HepG2 (cell line): ENCODE data around the gene TEKT5.

Experiments
- ASH2L ChIP-seq: fragments of 300-600, 200-600 bp; sonication (generic); IDR thresholded peaks from 2 replicates; pipeline ENCODE4 v1.7.0; 2017; ENCODE audit warnings: low read depth, mild to moderate bottlenecking, moderate library complexity, mixed read lengths, low read length; ENCODE audit not compliant: insufficient read length
- ATF7 ChIP-seq, 2 experiments: fragments of 450-650 bp in 1 of 2; sonication (generic) in 1 of 2; formaldehyde crosslinking in 1 of 2; IDR thresholded peaks; 2 replicates each; pipeline versions ENCODE4 v1.4.0 to v1.6.1; 2016 to 2020; ENCODE audit warnings: antibody characterized with exemption in 1 of 2, mild to moderate bottlenecking in 1 of 2, missing genetic modification reagents in 1 of 2
- CTCF ChIP-seq: sonication (generic); formaldehyde crosslinking; IDR thresholded peaks from 2 replicates; pipeline ENCODE4 v1.5.0; 2020; ENCODE audit warnings: mild to moderate bottlenecking, missing genetic modification reagents, moderate library complexity
- EEA1 ChIP-seq: sonication (generic); formaldehyde crosslinking; IDR thresholded peaks from 2 replicates; pipeline ENCODE4 v1.5.1; 2020; ENCODE audit warnings: mild to moderate bottlenecking, missing genetic modification reagents, borderline replicate concordance
- EP300 ChIP-seq, 3 experiments: sonication (generic) in 1 of 3; formaldehyde crosslinking in 1 of 3; IDR thresholded peaks; 2 replicates each; pipeline versions ENCODE4 v1.5.1 to v1.6.1; 2011 to 2020; ENCODE audit warnings: low read depth in 2 of 3, low read length in 2 of 3, borderline replicate concordance in 1 of 3, improper control_type of control experiment in 1 of 3, mild to moderate bottlenecking in 1 of 3, missing genetic modification reagents in 1 of 3, moderate library complexity in 1 of 3
- MTA1 ChIP-seq: sonication (generic); formaldehyde crosslinking; IDR thresholded peaks from 2 replicates; pipeline ENCODE4 v1.4.0; 2020; ENCODE audit warnings: missing genetic modification reagents, mild to moderate bottlenecking, borderline replicate concordance
- NBN ChIP-seq: fragments of 450-650 bp; conservative IDR thresholded peaks from 2 replicates; pipeline ENCODE4 v1.6.1; 2017
- NFIC ChIP-seq: IDR thresholded peaks from 2 replicates; pipeline ENCODE4 v1.6.1; 2012; ENCODE audit warnings: mild to moderate bottlenecking, low read length, inconsistent platforms
- NFYB ChIP-seq: sonication (generic); formaldehyde crosslinking; IDR thresholded peaks from 2 replicates; pipeline ENCODE4 v1.4.0; 2020; ENCODE audit warnings: missing genetic modification reagents
- RELA ChIP-seq: sonication (generic); formaldehyde crosslinking; IDR thresholded peaks from 2 replicates; pipeline ENCODE4 v1.4.0; 2020; ENCODE audit warnings: missing genetic modification reagents
- ZC3H4 ChIP-seq: sonication (generic); formaldehyde crosslinking; IDR thresholded peaks from 2 replicates; pipeline ENCODE4 v1.4.0; 2020; ENCODE audit warnings: missing genetic modification reagents, borderline replicate concordance
- ZNF577 ChIP-seq: sonication (generic); formaldehyde crosslinking; IDR thresholded peaks from 2 replicates; pipeline ENCODE4 v1.4.0; 2020; ENCODE audit warnings: mild to moderate bottlenecking, low read depth, missing genetic modification reagents, borderline replicate concordance
- ZNF800 ChIP-seq: sonication (generic); formaldehyde crosslinking; IDR thresholded peaks from 2 replicates; pipeline ENCODE4 v1.4.0; 2020; ENCODE audit warnings: missing genetic modification reagents
- TF ChIP-seq, protein P1 (sequence below): sonication (generic); formaldehyde crosslinking; IDR thresholded peaks from 2 replicates; pipeline ENCODE4 v1.5.0; 2020; ENCODE audit warnings: mild to moderate bottlenecking, missing genetic modification reagents

- TF ChIP-seq, protein P1, sequence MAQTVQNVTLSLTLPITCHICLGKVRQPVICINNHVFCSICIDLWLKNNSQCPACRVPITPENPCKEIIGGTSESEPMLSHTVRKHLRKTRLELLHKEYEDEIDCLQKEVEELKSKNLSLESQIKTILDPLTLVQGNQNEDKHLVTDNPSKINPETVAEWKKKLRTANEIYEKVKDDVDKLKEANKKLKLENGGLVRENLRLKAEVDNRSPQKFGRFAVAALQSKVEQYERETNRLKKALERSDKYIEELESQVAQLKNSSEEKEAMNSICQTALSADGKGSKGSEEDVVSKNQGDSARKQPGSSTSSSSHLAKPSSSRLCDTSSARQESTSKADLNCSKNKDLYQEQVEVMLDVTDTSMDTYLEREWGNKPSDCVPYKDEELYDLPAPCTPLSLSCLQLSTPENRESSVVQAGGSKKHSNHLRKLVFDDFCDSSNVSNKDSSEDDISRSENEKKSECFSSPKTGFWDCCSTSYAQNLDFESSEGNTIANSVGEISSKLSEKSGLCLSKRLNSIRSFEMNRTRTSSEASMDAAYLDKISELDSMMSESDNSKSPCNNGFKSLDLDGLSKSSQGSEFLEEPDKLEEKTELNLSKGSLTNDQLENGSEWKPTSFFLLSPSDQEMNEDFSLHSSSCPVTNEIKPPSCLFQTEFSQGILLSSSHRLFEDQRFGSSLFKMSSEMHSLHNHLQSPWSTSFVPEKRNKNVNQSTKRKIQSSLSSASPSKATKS (CRISPR knock-in tag), result no peak
- no peak for TF ChIP-seq ASH2L
- TF ChIP-seq ZNF800 (CRISPR knock-in tag), result no peak
- TF ChIP-seq RELA (CRISPR knock-in tag), result no peak
- no peak for TF ChIP-seq NFYB (CRISPR knock-in tag)
- TF ChIP-seq ATF7 (IDR thresholded peaks at IDR 0.05), result no peak
- no peak for TF ChIP-seq ATF7 (CRISPR knock-in tag; IDR thresholded peaks at IDR 0.05)
- no peak for TF ChIP-seq ZNF577
- peak; percentile 56; the same call in 1 of the 2 replicates for TF ChIP-seq EEA1 (CRISPR knock-in tag)
- no peak for TF ChIP-seq NFIC
- TF ChIP-seq EP300 (IDR thresholded peaks at IDR 0.05; ENCODE audit: low read depth in 2 of 2, low read length in 2 of 2), result no peak
- no peak for TF ChIP-seq EP300 (CRISPR knock-in tag; IDR thresholded peaks at IDR 0.05; ENCODE audit: borderline replicate concordance)
- no peak for TF ChIP-seq CTCF (CRISPR knock-in tag)
- no peak for TF ChIP-seq NBN
- no peak for TF ChIP-seq ZC3H4
- no peak; the same call in 1 of the 2 replicates for TF ChIP-seq MTA1 (CRISPR knock-in tag)
Observed at GRCh38 chr16:10617662-10618420, 76.9 kb downstream of the TEKT5 start.
